Limb (tissue), 2 donors: Measurements from ENCODE around the gene MAP3K5.
"Not testable (repeated sequence)": the region's sequence is repeated elsewhere in the genome, so short reads cannot be mapped to it uniquely, and the experiment has no call there.

Experiments used
- DNase-seq, 2 donors: peaks; one replicate each; pipeline ENCODE4 v3.0.0-alpha.2; 2016; ENCODE audit errors: extremely low spot score in 2 of 2

The MAP3K5 gene

DNA sequence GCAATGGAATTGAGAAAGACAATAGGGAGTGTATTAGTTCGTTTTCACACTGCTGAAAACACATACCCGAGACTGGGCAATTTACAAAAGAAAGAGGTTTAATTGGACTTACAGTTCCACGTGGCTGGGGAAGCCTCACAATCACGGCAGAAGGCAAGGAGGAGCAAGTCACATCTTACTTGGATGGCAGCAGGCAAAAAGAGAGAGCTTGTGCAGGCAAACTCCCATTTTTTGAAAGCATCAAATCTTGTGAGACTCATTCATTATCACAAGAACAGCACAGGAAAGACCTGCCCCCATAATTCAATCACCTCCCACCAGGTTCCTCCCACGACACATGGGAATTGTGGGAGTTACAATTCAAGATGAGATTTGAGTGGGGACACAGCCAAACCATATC lies 208.0 kb downstream of the MAP3K5 start:
- DNase-seq: not testable (repeated sequence)

DNA sequence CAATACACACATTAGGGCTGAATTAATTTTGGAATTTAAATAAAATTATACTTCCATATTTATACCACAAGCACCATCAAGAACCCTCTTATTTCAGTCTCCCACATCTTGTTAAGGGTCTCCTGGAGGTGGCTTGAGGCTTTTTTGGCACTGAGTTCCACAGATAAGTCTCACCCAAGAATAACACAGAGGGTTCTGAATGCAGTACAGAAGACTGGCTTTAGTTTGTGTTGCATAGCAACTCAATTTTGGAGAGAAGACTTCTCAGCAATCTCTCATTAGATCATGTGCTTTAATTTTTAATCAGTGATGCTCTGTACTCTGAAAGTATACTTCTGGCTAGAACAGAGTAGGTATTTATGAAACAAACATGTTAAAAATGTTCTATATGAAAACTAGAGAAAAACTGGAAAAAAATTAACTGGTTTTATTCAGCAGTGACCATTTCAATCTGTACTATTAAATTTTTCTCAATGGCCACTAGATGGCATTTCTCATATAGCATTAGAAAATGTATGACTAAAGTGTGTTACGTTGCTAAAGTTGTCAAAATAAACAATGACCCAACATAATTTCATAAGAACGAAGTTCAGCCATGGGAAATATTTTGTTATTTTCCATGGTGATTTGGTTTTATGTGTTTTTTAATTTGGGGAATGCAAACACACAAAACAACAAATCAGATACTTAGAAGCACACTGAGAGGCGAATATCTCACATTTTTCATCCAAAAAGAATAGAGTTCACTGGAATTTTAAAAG lies 209.4 kb downstream of the MAP3K5 start:
- peak in 1 of 2 donors; percentile 66 for DNase-seq

DNA sequence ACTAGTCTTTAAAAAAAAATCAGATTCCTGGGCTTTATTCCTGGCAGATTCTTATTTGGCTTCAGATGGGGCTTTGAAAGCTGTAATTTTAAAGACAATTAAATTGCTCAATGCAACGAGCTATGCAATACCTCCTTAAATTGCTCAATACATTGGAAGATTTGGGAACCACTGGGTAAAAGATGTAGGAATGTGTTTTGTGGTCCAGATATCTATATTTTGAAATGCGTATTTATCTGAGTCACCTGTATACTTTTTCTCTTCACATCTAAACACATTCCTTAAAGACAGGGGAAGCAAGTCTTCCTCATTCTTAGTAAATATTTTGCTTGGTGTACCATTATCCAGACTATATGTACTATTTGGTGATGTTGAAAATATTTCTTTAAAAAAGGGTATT lies 212.5 kb downstream of the MAP3K5 start:
- DNase-seq: no peak

DNA sequence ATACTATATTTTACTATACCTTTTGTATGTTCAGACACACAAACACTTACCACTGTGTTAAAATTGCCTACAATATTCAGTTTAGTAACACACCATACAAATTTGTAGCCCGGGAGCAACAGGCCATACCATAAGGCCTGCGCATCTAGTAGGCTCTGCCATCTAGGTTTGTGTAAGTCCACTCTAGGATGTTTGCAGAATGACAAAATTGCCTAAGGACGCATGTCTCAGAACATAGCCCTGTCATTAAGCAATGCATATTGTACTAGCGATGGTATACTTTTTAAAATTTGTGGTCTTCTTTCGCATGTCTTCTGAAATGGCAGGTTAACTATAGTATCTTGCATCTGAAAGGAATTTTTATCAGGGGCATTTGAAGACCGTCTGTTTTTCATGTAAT lies 215.5 kb downstream of the MAP3K5 start:
- no peak for DNase-seq

DNA sequence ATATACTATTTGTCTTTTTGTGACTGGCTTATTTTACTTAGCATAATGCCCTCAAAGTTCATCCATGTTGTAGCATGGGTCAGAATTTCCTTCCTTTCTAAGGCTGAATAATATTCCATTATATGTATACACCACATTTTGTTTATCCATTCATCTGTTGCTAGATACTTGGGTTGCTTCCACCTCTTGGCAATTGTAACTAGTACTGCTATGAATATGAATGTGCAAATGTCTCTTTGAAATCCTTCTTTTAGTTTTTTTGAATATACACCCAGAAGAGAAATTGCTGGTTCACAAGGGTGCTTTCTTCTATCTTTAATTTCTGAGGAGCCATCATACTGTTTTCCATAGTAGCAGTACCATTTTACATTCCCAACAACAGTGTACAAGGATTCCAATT lies 220.8 kb downstream of the MAP3K5 start:
- DNase-seq: no peak

DNA sequence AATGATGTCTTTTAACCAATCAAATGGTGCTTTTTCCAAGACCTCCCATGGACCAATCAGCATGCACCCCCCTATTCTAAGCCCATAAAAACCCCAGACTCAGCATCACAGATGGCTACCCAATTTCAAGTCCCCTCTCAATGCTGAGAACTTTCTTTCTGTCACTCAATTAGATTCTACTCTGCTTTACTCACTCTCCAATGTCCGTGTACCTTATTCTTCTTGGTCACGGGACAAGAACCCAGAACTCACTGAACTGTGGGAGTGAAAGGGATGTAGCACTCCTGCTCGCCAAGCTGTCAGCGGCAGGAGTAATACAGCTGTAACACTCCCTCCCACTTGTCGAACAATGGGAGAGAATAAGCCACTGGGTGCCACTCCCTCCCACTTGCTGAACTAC lies 221.2 kb downstream of the MAP3K5 start:
- no peak for DNase-seq

DNA sequence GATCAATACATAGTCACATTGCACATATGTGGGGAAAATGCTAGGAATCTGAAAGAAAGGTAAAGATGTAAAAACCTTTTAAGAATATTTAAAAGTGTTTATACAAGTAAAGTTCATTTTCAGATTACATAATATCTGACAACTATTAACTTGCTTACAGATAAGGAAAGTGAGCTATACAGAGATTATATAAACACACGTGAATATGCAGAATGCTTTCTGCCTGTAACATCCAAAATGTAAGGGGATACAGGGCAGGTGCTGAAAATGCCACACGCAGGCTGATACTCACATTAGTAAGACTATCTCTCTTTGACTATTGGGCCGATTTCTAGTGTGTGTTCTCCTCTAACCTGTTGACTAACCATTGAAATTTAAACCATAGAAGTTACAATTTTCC lies 224.1 kb downstream of the MAP3K5 start:
- DNase-seq: no peak

DNA sequence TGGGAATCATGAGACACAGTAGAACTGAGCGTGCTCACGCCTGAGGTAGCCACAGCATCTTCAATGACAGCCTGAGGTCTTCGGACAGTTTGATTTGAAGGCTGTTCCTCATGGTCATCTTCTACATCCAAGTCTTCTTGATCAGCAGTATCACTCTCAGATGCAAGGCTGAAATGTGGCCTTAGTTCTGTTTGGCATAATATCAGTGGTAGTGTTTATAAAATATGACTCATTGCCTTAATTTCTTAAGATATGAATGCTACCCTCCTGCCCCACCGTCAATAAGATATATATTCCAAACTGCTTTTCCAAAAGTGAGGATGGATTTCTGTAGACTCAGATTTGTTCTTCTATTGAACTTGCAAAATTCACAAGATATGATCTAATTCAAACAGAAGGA lies 224.6 kb downstream of the MAP3K5 start:
- DNase-seq: no peak

DNA sequence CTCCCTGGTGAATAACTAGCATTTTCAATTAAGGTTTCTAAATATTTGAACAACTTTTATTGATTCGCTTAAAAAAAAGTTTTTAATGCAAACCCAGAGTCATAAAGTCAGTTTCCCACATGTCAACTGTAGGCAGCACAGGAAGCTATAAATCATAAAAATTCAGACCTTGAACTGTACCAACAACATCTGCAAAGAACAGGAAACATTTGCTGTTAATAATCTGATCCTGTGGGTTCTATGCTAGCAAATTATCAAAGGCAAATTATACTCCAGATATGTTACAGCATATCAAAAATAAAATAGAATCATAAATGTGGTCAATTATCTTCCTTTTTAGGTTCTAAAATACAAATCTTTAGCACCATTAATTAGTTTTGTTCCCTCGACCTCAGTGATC lies 225.4 kb downstream of the MAP3K5 start:
- DNase-seq: no peak

DNA sequence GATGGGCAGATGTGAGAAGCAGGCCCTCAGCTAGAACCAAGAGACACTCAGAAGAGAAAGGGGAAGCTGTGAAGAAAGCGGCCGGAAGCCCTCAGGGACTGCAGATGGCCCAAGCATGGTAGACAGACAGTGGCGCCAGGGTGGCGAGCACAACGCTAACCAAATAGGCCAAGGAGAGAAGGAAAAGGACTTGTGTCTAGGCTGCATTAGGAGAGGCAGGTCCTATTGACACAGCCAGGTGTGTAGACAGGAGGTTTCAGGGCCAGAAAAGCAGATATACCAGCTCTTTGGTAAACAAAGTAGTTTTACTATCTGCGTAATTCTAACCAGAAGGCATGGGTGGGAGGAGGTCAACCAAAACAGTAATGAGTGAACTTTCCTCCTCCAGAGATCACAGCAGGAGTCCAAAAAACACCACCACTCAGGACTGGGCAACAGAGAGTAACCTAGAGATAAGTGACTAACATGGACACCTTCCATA lies 226.2 kb downstream of the MAP3K5 start:
- DNase-seq: no peak

DNA sequence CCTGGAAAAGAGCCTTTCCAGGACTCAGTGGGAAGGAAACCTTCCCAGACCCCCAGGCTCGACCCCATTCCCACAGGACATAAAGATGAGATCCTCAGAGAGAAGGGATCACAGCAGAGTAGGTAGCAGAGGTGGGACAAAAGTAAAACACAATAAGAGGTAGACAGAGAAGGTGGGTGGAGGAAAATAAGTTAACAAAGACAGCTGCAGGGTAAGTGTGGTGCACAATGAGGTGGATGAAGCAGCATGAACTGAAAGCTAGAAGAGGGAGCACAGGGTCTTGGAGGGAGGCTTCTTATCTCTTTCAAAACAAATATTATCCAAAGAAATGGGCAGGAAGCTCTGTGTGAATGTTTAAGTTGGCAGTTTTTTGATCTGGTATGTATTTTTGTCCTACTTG lies 228.1 kb downstream of the MAP3K5 start:
- no peak for DNase-seq

DNA sequence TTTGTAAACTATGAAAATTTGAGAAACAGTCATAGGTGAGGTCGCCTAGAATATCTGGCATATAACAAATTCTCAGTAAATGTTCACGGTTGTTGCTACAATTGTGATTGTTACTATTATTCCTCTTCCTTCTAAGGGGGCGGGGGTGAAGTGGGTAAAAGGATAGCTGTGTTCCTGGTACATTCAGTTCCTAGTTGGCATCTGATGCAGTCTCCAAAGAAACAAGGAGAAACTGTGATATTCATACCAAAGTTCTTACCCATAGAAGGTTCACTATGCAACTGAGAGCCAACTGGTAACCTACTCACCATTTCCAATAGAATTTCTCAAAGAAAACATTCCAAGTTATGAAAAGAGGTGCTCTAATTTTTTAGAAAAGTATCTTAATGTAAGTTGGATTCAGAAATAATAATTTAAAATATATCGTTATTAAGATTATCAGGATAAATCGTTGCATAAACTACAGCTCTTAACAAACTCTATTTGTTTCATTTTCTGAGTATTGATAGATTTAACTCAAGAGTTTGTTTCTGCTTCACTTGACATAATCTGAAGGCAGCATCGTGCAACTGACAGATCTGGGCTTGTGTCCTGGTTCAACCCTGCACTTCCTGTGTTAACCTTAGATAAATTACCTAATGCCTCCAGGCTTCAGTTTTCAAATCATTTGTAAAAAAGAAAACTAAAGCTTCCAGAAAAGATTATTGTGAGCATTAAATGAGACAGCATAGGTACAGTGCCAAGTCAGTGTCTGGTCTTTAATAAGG lies 228.7 kb downstream of the MAP3K5 start:
- DNase-seq: no peak

DNA sequence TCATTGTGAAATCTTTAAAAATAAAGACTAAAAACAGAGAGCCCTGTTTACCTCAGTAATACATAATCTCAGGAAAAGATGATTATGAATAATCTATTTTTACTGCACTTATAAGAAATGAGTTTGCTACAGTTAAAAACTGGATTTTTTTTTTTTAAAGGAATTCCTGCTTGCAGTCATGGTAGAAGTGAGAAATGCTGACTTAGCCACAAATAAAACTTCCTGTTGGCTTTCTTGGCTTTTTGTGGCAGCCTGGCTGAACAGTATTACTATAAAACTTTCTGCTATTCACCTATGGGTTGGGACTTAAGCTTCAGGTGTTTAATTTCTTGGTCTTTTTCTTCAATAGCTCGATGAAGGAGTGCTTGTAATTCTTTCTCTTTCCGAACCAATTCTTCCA lies 230.1 kb downstream of the MAP3K5 start:
- no peak for DNase-seq

DNA sequence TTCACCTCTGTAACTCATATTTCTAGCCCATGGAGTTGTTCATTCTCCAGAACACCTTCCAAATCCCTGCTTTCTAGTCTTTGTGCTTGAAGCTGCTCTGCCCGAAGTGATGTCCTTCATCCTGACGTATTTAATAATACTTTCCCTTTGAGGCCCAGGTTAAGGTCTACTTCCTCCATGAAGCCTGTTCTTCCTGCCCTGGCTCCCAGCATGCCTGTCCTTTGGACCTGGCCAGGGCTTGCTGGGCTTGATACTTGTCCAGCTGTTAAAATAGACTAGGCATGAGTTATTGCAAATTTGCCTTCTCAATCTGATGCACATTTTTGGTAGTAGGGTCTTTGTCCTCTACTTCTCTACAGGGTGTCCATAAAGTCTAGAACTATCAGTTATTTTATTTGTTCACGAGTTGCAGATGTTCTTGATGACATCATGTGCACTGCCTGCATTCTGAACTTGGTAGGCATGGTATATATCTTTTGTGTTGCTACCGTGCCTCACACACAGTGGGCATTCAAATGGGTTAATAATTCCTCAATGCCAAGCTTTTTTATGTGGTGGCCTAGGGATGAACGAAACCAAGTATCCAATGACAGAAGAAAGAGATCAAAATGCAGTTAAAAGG lies 239.0 kb downstream of the MAP3K5 start:
- no peak for DNase-seq

DNA sequence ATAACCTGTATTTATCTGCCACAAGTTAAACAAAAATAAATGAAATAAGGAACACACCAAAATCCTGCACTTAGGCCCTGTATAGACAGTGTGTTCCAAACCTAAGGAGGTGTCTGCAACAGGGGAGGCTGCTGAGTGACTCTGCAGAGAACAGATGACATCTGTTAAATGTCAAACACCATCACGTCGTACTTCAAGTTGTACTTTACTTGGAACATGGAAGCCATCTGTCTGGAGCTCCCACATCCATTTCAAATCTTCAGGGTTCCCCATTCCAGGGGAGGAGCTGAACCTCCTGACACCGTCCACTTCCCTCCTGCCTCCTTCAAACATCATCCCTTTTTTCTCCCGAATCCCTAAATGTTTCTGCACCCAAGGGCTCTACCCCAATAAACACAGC lies 240.2 kb downstream of the MAP3K5 start:
- DNase-seq: no peak

DNA sequence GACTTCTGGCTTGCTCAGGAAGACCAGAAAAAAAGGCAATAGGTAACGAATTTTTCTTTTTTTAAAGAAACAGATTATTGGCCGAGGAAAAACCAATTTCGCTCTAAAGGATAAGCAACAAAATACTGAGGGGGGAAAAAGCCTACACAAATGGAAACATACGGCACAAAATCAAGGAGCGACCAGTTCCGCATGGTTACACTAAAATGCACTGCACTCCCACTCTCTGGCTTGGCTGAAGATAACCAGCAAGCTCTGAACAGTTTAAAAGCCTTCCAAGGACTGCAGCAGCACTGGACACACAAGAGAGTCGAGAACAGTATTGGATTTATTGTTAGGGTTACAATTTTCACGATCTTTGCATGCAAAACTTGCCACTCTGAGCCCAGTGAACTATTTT lies 241.2 kb downstream of the MAP3K5 start:
- DNase-seq: no peak

DNA sequence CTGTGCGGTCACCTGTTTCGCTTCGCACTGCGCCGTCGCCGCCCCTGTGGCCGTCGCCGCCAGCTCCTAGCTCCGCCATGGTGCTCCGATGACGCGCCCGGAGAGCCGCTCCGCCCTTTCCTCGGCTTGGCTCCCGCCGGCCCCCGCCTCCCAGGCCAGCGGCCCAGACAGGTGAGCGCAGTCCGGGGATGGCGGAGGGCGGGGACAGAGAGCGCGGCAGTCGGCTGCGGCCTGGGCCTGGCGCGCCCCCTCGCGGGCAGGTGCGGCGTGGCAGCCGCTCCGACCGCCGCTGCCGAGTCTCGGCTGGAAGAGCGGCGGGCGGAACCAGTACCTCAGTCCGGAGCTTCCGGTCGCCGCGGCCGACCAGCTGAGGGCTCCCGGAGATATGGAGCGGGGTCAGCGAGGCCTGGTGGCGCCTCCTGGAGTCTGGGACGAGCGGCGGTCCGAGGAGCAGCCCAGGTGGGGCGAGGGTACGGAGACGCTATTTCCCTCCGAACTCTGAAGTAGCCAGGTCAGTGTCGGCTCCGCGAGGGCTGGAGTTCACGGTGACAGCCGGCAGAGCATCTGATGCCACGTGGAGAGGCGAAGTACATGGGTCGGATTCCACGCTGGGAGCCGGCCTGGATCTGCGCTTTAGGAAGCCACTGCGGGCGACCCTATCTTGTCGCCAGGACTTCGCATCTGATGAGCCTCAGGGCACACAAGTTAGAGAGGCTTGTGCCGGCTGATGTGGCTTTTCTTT lies 241.8 kb downstream of the MAP3K5 start, which contains the start of gene MAP7:
Gene MAP7 (minus strand): TSS at position 93 of the 742 bp plus-strand sequence. CDS start 14 bp downstream, at position 79.
- DNase-seq: peak; percentile 11 to 75

DNA sequence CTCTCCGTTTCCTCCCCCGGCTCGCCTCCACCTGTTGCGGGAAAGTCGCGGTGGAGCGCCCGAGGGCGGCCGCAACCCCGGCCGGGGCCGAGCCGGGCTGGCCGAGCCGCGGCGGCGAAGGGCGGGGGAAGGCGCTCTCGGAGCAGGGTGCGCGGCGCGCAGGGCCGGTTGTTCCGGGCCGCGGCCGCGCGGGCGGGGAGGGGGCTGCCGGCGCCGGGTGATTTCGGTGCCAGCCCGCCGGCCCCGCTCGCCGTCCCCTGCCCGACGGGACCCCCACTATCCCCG lies 242.3 kb downstream of the MAP3K5 start:
- no peak for DNase-seq

DNA sequence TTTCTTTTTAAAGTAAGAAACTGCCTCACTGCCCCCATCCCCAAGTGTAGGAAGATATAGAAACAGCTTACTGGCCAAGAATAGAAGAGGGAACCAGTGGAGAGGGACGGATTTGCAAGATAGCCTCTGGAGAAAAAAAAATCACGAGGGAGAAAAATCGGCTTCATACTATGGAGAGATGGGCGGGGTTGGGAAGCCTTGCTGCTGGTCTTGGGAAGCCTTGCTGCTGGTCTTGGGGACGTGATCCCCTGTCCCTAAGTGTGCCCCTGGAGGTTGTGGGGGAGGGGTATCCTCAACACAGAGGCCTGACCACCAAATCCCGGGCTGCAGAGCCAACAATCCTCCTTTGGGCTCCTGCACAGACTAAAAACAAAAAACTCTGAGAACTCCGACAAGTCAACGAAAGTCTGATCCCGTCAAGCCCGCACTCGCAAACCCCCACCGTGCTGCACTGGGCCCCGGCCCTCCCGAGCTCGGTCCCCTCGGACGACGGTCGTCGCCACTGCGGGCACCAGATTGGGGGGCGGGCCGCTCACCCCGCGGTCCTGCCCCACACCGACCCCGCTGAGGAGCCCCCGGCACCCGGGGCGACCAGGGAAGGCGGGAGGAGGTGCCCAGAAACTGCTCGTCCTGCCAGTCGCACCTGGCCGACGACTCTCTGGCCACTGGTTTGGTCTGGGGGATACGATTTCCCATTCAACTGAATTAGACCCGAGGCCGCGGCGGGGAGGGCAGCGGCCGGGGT lies 242.8 kb downstream of the MAP3K5 start:
- peak in 1 of 2 donors; percentile 48 for DNase-seq

DNA sequence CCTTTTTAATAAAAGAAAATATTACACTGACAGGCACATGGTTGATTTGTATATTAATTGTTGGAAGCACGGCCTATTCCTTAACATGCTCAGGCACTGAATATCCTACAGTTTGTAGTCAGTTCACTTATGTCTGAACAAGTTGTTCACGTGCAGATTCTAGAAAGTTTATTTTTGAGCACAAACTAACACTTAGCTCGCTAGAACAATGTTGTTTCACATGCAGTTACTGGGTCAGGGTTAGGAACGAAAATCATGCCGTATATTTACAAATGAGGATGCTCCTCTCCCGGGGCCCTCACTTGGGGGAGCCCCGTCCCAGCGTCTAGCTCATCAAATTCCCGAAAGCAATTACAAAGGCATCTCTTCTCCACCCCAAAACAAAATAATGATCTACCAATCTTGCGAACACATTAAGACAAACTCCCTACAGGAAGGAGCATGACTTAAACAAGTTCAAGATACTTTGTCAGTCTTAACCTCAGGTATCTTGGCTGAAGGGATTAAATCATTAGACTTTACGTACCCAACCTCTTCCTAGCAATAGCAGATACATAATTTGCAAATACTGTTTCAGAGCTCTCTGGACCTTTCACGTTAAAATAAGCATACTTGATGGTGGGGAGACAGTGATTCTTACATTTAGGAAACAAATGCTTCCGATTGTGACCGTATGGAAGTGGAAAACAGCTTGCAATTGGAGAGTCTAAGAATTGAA lies 243.5 kb downstream of the MAP3K5 start:
- no peak for DNase-seq
